ENCODE results near the gene VAC14. TPM values are rescaled to one million over a fixed set of nuclear protein-coding genes. Genes with fewer than 3 reads are reported as not detected.

Gene VAC14
- polyA plus RNA-seq, 1 of the 3 experiments (the other 2 are of a cell fraction) = 33.2 TPM

GRCh38 chr16:70790815-70791214 lies 10.1 kb downstream of the VAC14 start:
- 91% methylated on average over 6 of the region's 8 CpGs for WGBS (ENCODE audit: low lambda C conversion rate)
- Histone ChIP-seq H3F3A (replicated peaks; ENCODE audit: insufficient read depth) (no peaks in the 10 kb centered on the region), H3K4me2 (no peak overlapping the region), H3K9me2 (no peaks in the 10 kb centered on the region), H3K4me3 (ENCODE audit: low read depth in 2 of 2, low read length in 1 of 2) (no peak overlapping the region), H2AFZ (ENCODE audit: low read depth) (no peak overlapping the region), H3K27ac (ENCODE audit: low read depth in 2 of 2, low read length in 1 of 2) (no peak overlapping the region), H4K20me1 (ENCODE audit: insufficient read depth) (peaks cover 25% of the 10 kb centered on the region; the same call in 1 of the 2 replicates), H3K9ac (no peak overlapping the region), H3K9me3 (no peaks in the 10 kb centered on the region), H3K4me1 (ENCODE audit: control insufficient read depth in 1 of 2, insufficient read depth in 2 of 2, low read depth in 1 of 2, low read length in 1 of 2) (no peaks in the 10 kb centered on the region), H3K79me2 (ENCODE audit: insufficient read depth) (peaks cover 46% of the 10 kb centered on the region), H3K27me3 (ENCODE audit: insufficient read depth) (no peaks in the 10 kb centered on the region), H3K36me3 (replicated peaks in 1 of 2; ENCODE audit: control insufficient read depth in 1 of 2, insufficient read depth in 2 of 2, low read length in 1 of 2) (peaks cover 0 to 9% of the 10 kb centered on the region in 2 experiments)
- no peak for DNase-seq
- TF ChIP-seq MAX (IDR thresholded peaks at IDR 0.05; ENCODE audit: low read depth) (no peak), GABPA (IDR thresholded peaks at IDR 0.05; ENCODE audit: low read depth) (no peak), TAF1 (IDR thresholded peaks at IDR 0.05; ENCODE audit: borderline replicate concordance, low read depth, low read length) (no peak), RCOR1 (IDR thresholded peaks at IDR 0.05; ENCODE audit: low read length) (no peak), FOSL2 (IDR thresholded peaks at IDR 0.05; ENCODE audit: borderline replicate concordance, low read depth) (no peak), YY1 (IDR thresholded peaks at IDR 0.05; ENCODE audit: low read depth) (no peak), REST (IDR thresholded peaks at IDR 0.05; ENCODE audit: low read depth, low read length) (no peak), ZBTB33 (IDR thresholded peaks at IDR 0.05; ENCODE audit: borderline replicate concordance, low read depth) (no peak)
- CTCF ChIA-PET = interaction anchor here (1.2 to 1.5 kb wide), 2 partner anchors 19 to 112 kb away, joined by 4 read pairs; no protein-coding TSS in a partner anchor
- POLR2A ChIA-PET = no interaction called here

DNA sequence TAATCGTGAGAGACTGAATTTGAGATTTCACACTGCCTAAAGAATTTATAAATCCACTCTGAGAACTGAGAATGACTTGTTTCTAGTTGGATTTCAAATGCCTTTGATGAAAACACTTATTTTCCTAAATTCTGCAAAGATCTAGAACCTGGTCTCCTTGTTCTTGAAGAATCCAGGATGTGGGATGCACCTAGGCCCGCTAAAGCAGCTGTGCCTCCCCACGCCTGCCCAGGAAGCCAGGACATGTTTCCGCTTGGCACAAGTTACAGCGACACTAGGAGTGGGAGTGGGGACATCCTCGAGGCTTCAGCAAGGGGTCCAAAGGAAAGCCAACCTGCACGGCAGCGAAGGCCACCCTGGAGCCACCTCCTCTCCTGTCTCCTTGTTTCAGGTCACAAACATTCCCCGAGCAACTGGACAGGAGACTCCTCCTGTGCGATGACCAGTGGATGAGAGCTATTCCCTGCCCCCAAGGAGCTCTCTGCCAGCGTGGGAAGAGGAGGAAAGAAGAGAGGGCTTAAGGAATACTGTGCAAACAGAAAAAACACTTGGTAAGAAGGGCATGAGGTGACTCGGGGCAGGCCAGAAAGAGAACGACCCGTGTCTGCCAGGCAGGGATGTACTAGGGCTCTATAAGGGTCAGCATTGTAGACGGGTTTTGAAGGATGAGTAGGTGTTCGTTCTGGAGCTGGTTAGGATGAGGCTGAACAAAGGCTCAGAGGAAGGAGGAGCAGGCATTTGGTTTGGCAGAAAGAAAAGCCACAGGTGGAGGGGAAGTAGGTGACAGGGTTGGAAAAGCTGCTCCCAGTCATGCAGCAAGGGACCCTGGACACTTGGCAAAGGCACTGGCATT lies 11.1 kb downstream of the VAC14 start:
- H3K27me3 ChIP-seq (ENCODE audit: insufficient read depth) = no peaks in the 10 kb centered on the region
- no peak overlapping the region for H2AFZ ChIP-seq (ENCODE audit: low read depth)
- no peaks in the 10 kb centered on the region for H3K9me2 ChIP-seq
- peaks cover 25% of the 10 kb centered on the region; the same call in 1 of the 2 replicates for H4K20me1 ChIP-seq (ENCODE audit: insufficient read depth)
- H3K36me3 ChIP-seq (replicated peaks in 1 of 2; ENCODE audit: control insufficient read depth in 1 of 2, insufficient read depth in 2 of 2, low read length in 1 of 2) = peaks cover 0 to 18% of the 10 kb centered on the region in 2 experiments
- H3F3A ChIP-seq (replicated peaks; ENCODE audit: insufficient read depth) = no peaks in the 10 kb centered on the region
- H3K4me1 ChIP-seq (ENCODE audit: control insufficient read depth in 1 of 2, insufficient read depth in 2 of 2, low read depth in 1 of 2, low read length in 1 of 2) = no peaks in the 10 kb centered on the region
- no peak overlapping the region for H3K4me3 ChIP-seq (ENCODE audit: low read depth in 2 of 2, low read length in 1 of 2)
- DNase-seq = no peak
- H3K79me2 ChIP-seq (ENCODE audit: insufficient read depth) = peaks cover 36% of the 10 kb centered on the region
- ChIA-PET CTCF (interaction anchor here (0.8 to 1.5 kb wide), 4 partner anchors 18 to 623 kb away, joined by 3 to 4 read pairs (median 4); no protein-coding TSS in a partner anchor), POLR2A (interaction anchor here (0.6 kb wide), 1 partner anchor 12 kb away, joined by 3 read pairs; no protein-coding TSS in a partner anchor)
- no peak overlapping the region for H3K9ac ChIP-seq
- 82% methylated on average over 16 of the region's 16 CpGs for WGBS (ENCODE audit: low lambda C conversion rate)
- H3K9me3 ChIP-seq = no peaks in the 10 kb centered on the region
- H3K4me2 ChIP-seq = no peak overlapping the region
- no peak overlapping the region for H3K27ac ChIP-seq (ENCODE audit: low read depth in 2 of 2, low read length in 1 of 2)
- TF ChIP-seq, protein P1, sequence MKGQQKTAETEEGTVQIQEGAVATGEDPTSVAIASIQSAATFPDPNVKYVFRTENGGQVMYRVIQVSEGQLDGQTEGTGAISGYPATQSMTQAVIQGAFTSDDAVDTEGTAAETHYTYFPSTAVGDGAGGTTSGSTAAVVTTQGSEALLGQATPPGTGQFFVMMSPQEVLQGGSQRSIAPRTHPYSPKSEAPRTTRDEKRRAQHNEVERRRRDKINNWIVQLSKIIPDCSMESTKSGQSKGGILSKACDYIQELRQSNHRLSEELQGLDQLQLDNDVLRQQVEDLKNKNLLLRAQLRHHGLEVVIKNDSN (IDR thresholded peaks at IDR 0.05; ENCODE audit: borderline replicate concordance, low read depth) = no peak
- no peak for TF ChIP-seq SIN3A (IDR thresholded peaks at IDR 0.05; ENCODE audit: borderline replicate concordance, low read depth, low read length)
- no peak for TF ChIP-seq ZBTB33 (IDR thresholded peaks at IDR 0.05; ENCODE audit: borderline replicate concordance, low read depth)
- TF ChIP-seq YY1 (IDR thresholded peaks at IDR 0.05; ENCODE audit: low read depth) = no peak
- no peak for TF ChIP-seq TEAD4 (IDR thresholded peaks at IDR 0.05; ENCODE audit: borderline replicate concordance, insufficient read depth)

Data from SK-N-SH (cell line).